Neural cell (in vitro differentiated cells): ENCODE results near the gene APBA1. TPM values are rescaled to one million over a fixed set of nuclear protein-coding genes. Genes with fewer than 3 reads are reported as not detected.

Experiments used
- H2AFZ ChIP-seq: fragments of 200-600, 300-800 bp; sonication (generic), shearing (Covaris generic); 2 replicates; pipeline ENCODE4 v1.6.0; 2014; ENCODE audit warnings: low read depth, mild to moderate bottlenecking, antibody characterized with exemption, low read length, moderate library complexity
- H3F3A ChIP-seq: fragments of 200-600 bp; shearing (Covaris generic); 2 replicates; pipeline ENCODE4 v1.6.1; 2016; ENCODE audit warnings: mild to moderate bottlenecking, moderate library complexity, mixed read lengths, antibody characterized with exemption, low read length; ENCODE audit not compliant: insufficient read depth, poor library complexity, severe bottlenecking
- H3K27ac ChIP-seq: fragments of 200-600, 300-800 bp; sonication (generic), shearing (Covaris generic); 2 replicates; pipeline ENCODE4 v1.5.1; 2014; ENCODE audit warnings: mild to moderate bottlenecking, low read length, moderate library complexity
- H3K27me3 ChIP-seq: fragments of 300-800, 200-600 bp; sonication (generic), shearing (Covaris generic); 2 replicates; pipeline ENCODE4 v1.6.0; 2014; ENCODE audit warnings: mild to moderate bottlenecking, low read depth, low read length, moderate library complexity; ENCODE audit not compliant: insufficient read depth
- H3K36me3 ChIP-seq: fragments of 300-800, 200-600 bp; sonication (generic), shearing (Covaris generic); 2 replicates; pipeline ENCODE4 v1.5.1; 2014; ENCODE audit warnings: mild to moderate bottlenecking, antibody characterized with exemption, low read length, moderate library complexity; ENCODE audit not compliant: insufficient read depth
- H3K4me2 ChIP-seq: fragments of 300-800, 200-600 bp; sonication (generic), shearing (Covaris generic); 2 replicates; pipeline ENCODE4 v1.6.0; 2014; ENCODE audit warnings: mild to moderate bottlenecking, low read length
- H3K4me3 ChIP-seq: fragments of 300-800, 200-600 bp; sonication (generic), shearing (Covaris generic); 2 replicates; pipeline ENCODE4 v1.5.1; 2014; ENCODE audit warnings: mild to moderate bottlenecking, low read length, moderate library complexity
- H3K79me2 ChIP-seq: fragments of 200-600 bp; shearing (Covaris generic); replicated peaks from 2 replicates; pipeline ENCODE4 v1.6.0; 2014; ENCODE audit warnings: mild to moderate bottlenecking, low read length, moderate library complexity; ENCODE audit not compliant: insufficient read depth
- H3K9ac ChIP-seq: fragments of 300-800, 200-600 bp; sonication (generic), shearing (Covaris generic); 2 replicates; pipeline ENCODE4 v1.6.1; 2016; ENCODE audit warnings: mild to moderate bottlenecking, low read length, mixed read lengths
- H3K9me2 ChIP-seq: fragments of 200-600 bp; shearing (Covaris generic); 2 replicates; pipeline ENCODE4 v1.6.1; 2016; ENCODE audit warnings: mild to moderate bottlenecking, low read length, mixed read lengths; ENCODE audit not compliant: insufficient read depth
- H3K9me3 ChIP-seq: fragments of 200-600, 300-800 bp; sonication (generic), shearing (Covaris generic); 2 replicates; pipeline ENCODE4 v1.6.1; 2016; ENCODE audit warnings: mild to moderate bottlenecking, mixed run types, low read length, moderate library complexity, mixed read lengths
- H4K20me1 ChIP-seq: fragments of 200-600 bp; shearing (Covaris generic); 2 replicates; pipeline ENCODE4 v1.6.1; 2016; ENCODE audit warnings: mild to moderate bottlenecking, mixed run types; ENCODE audit not compliant: insufficient read depth
- CTCF ChIP-seq: fragments of 450-650 bp; IDR thresholded peaks from 2 replicates; pipeline ENCODE4 v1.5.1; 2014; ENCODE audit warnings: antibody characterized with exemption, mild to moderate bottlenecking, moderate library complexity; ENCODE audit not compliant: poor library complexity, severe bottlenecking
- EP300 ChIP-seq: fragments of 450-650 bp; conservative IDR thresholded peaks from 2 replicates; pipeline ENCODE4 v1.6.1; 2014; ENCODE audit warnings: antibody characterized with exemption, mild to moderate bottlenecking, moderate library complexity; ENCODE audit not compliant: poor library complexity, severe bottlenecking
- EZH2 ChIP-seq: fragments of 200-600, 300-800 bp; shearing (Covaris generic), sonication (generic); IDR thresholded peaks from 2 replicates; pipeline ENCODE4 v1.6.1; 2014; ENCODE audit warnings: antibody characterized with exemption, low read length, borderline replicate concordance, mild to moderate bottlenecking; ENCODE audit not compliant: insufficient read depth, poor library complexity, severe bottlenecking
- MXI1 ChIP-seq: fragments of 450-650 bp; conservative IDR thresholded peaks from 2 replicates; pipeline ENCODE4 v1.6.1; 2014; ENCODE audit warnings: antibody characterized with exemption, mild to moderate bottlenecking; ENCODE audit not compliant: poor library complexity, severe bottlenecking
- POLR2AphosphoS5 ChIP-seq: IDR thresholded peaks from 2 replicates; pipeline ENCODE4 v1.6.1; 2012
- RAD21 ChIP-seq: fragments of 450-650 bp; conservative IDR thresholded peaks from 2 replicates; pipeline ENCODE4 v1.6.1; 2014; ENCODE audit warnings: antibody characterized with exemption, mild to moderate bottlenecking, moderate library complexity
- REST ChIP-seq: IDR thresholded peaks from 2 replicates; pipeline ENCODE4 v1.6.1; 2012; ENCODE audit warnings: borderline replicate concordance
- SMC3 ChIP-seq: fragments of 450-650 bp; conservative IDR thresholded peaks from 2 replicates; pipeline ENCODE4 v1.6.1; 2014; ENCODE audit warnings: antibody characterized with exemption, mild to moderate bottlenecking, moderate library complexity; ENCODE audit not compliant: poor library complexity
- TAF1 ChIP-seq: IDR thresholded peaks from 2 replicates; pipeline ENCODE4 v1.6.1; 2012; ENCODE audit warnings: low read depth
- polyA plus RNA-seq: library from polyadenylated mRNA; depleted of rRNA; stranded (reverse); fragments of >200 nt; gene quantifications from 2 replicates; pipeline ENCODE4 v1.2.3, GENCODE V29; 2014

The APBA1 gene
- polyA plus RNA-seq, 1 donor from 2014 or later = 10.9 TPM

- no peaks in the 10 kb centered on the region for H3K27me3 ChIP-seq
- H3K9me2 ChIP-seq = no peaks in the 10 kb centered on the region
- TF ChIP-seq EZH2 (no peak), MXI1 (no peak), CTCF (no peak), RAD21 (no peak), POLR2AphosphoS5 (no peak), REST (no peak)
- no peaks in the 10 kb centered on the region for H3K79me2 ChIP-seq
- H2AFZ ChIP-seq = no peak overlapping the region
- H3K9me3 ChIP-seq = no peaks in the 10 kb centered on the region
- no peaks in the 10 kb centered on the region for H3F3A ChIP-seq
- H3K4me2 ChIP-seq = no peak overlapping the region
- no peak overlapping the region for H3K9ac ChIP-seq
- no peak overlapping the region for H3K27ac ChIP-seq
- no peaks in the 10 kb centered on the region for H3K36me3 ChIP-seq
- no peaks in the 10 kb centered on the region for H4K20me1 ChIP-seq
- no peak overlapping the region for H3K4me3 ChIP-seq
These were observed 276.5 kb downstream of the APBA1 start for GRCh38 chr9:69395718-69396117.

GRCh38 chr9:69393425-69393824, 278.7 kb downstream of the APBA1 start:
- TF ChIP-seq REST (no peak), CTCF (no peak), SMC3 (no peak), TAF1 (no peak), MXI1 (no peak), EZH2 (no peak), EP300 (no peak), POLR2AphosphoS5 (no peak), RAD21 (no peak)
- H3F3A ChIP-seq = no peaks in the 10 kb centered on the region
- H4K20me1 ChIP-seq = no peaks in the 10 kb centered on the region
- H3K9ac ChIP-seq = no peak overlapping the region
- no peak overlapping the region for H3K27ac ChIP-seq
- no peak overlapping the region for H3K4me2 ChIP-seq
- no peaks in the 10 kb centered on the region for H3K36me3 ChIP-seq
- H3K4me3 ChIP-seq = no peak overlapping the region
- no peaks in the 10 kb centered on the region for H3K27me3 ChIP-seq
- no peak overlapping the region for H2AFZ ChIP-seq
- no peaks in the 10 kb centered on the region for H3K79me2 ChIP-seq
- H3K9me3 ChIP-seq = no peaks in the 10 kb centered on the region
- no peaks in the 10 kb centered on the region for H3K9me2 ChIP-seq
